ENCODE data around the gene TPD52L1. TPM values are rescaled to one million over a fixed set of nuclear protein-coding genes. Genes with fewer than 3 reads are reported as not detected.

The TPD52L1 gene
- total and polyA plus RNA-seq, 2 of the 4 experiments (the other 2 are of a cell fraction) = 10.2 to 13.5 TPM

GRCh38 chr6:125170376-125170775 is 16.8 kb downstream of the TPD52L1 start:
- WGBS, 2 experiments (ENCODE audit: extremely low coverage in 2 of 2, insufficient read length in 1 of 2) = no CpG with 5 or more reads among the region's 1 CpG
- DNase-seq (peak; percentile 59), ATAC-seq (ENCODE audit: low read depth) (peak; percentile 63)
- H2AK5ac ChIP-seq (ENCODE audit: low read depth, low read length) = no peak overlapping the region
- H3K56ac ChIP-seq (ENCODE audit: extremely low read depth, insufficient read depth, low read length) = no peak overlapping the region
- H4K20me1 ChIP-seq (ENCODE audit: insufficient read depth, low read length) = no peaks in the 10 kb centered on the region
- H4K91ac ChIP-seq (ENCODE audit: insufficient read depth, low read depth, low read length) = peak overlapping the region; percentile 48; the same call in 1 of the 2 replicates
- no peaks in the 10 kb centered on the region for H3K9me3 ChIP-seq (ENCODE audit: control insufficient read depth, insufficient read depth, low read length)
- H2BK120ac ChIP-seq (ENCODE audit: low read depth, low read length) = peak overlapping the region; percentile 26; the same call in 1 of the 2 replicates
- ChIA-PET POLR2A (ENCODE audit: unreplicated experiment) (no interaction called here), CTCF (no interaction called here)
- no peaks in the 10 kb centered on the region for H3K36me3 ChIP-seq (ENCODE audit: control insufficient read depth, insufficient read depth, low read length)
- H2AFZ ChIP-seq (replicated peaks; ENCODE audit: low read length, poor library complexity) = no peak overlapping the region
- H3K4me3 ChIP-seq (ENCODE audit: insufficient read depth, low read depth, low read length) = no peak overlapping the region
- no peaks in the 10 kb centered on the region for H3K79me1 ChIP-seq (ENCODE audit: low read depth in 1 of 2, low read length in 2 of 2)
- BruUV-seq (replicated peaks) = no TSS peak
- in situ Hi-C loops (cut with MboI; ENCODE audit: low sequenced_read_pairs) = loop anchor here (25.0 kb wide), 1 partner anchor 592 kb away; no protein-coding TSS in a partner anchor
- H4K8ac ChIP-seq (ENCODE audit: low read depth in 2 of 2, low read length in 2 of 2) = no peak overlapping the region
- dilution Hi-C loops (cut with HindIII; ENCODE audit: low sequenced_read_pairs, unreplicated experiment) = no loop called here
- no peaks in the 10 kb centered on the region for H3K9me1 ChIP-seq (ENCODE audit: insufficient read depth, low read length)
- H3K4me2 ChIP-seq (ENCODE audit: low read depth, low read length) = no peak overlapping the region
- TF ChIP-seq CEBPB (IDR thresholded peaks at IDR 0.05; ENCODE audit: low read depth, low read length) = peak; percentile 47; the same call in 1 of the 2 replicates
- TF ChIP-seq ELK1 (IDR thresholded peaks at IDR 0.05; ENCODE audit: borderline replicate concordance, low read depth, low read length) = no peak
- H3K4ac ChIP-seq (ENCODE audit: low read depth, low read length) = peak overlapping the region; percentile 37; the same call in 1 of the 2 replicates
- peak overlapping the region; percentile 26; the same call in 1 of the 2 replicates for H2BK20ac ChIP-seq (ENCODE audit: low read depth, low read length)
- H3K9ac ChIP-seq (ENCODE audit: low read depth, low read length) = no peak overlapping the region
- intact Hi-C loops (cut with micrococcal nuclease) = no loop called here
- no peak overlapping the region for H3K27ac ChIP-seq (ENCODE audit: insufficient read depth, low read length)
- H4K5ac ChIP-seq (ENCODE audit: low read depth, low read length) = no peak overlapping the region
- H2BK15ac ChIP-seq (ENCODE audit: low read depth, low read length) = no peak overlapping the region
- no peak overlapping the region for H2AK9ac ChIP-seq (replicated peaks; ENCODE audit: low read depth, low read length, poor library complexity)
- H3K18ac ChIP-seq (ENCODE audit: low read depth, low read length) = no peak overlapping the region
- H3K14ac ChIP-seq (replicated peaks; ENCODE audit: low read depth, low read length) = no peak overlapping the region
- H3K23ac ChIP-seq (ENCODE audit: low read depth, low read length) = no peak overlapping the region
- H3K4me1 ChIP-seq (ENCODE audit: control insufficient read depth, insufficient read depth, low read length) = peaks cover 5% of the 10 kb centered on the region
- H3K27me3 ChIP-seq (ENCODE audit: control insufficient read depth, insufficient read depth, low read length) = no peaks in the 10 kb centered on the region
- no peak overlapping the region for H2BK5ac ChIP-seq (ENCODE audit: low read depth, low read length, poor library complexity, severe bottlenecking)

Data from IMR-90 (cell line).